Esophagus squamous epithelium (tissue), 4 donors: ENCODE data around the gene BEST2.

Experiments used
- POLR2A ChIP-seq, 4 donors: fragments of 450-650 bp; IDR thresholded peaks; one replicate each; pipeline ENCODE4 v1.6.1; 2017; ENCODE audit warnings: antibody characterized with exemption in 4 of 4, mild to moderate bottlenecking in 4 of 4, moderate library complexity in 3 of 4
- TF ChIP-seq, protein P1 (sequence below), 6 experiments: fragments of 450-650 bp in 4 of 6; fragments of 200-600 bp in 2 of 6; sonication (generic) in 2 of 6; IDR thresholded peaks; one replicate each; pipeline ENCODE4 v1.5.1; 2016 to 2019; ENCODE audit warnings: antibody characterized with exemption in 6 of 6, mild to moderate bottlenecking in 4 of 6, moderate library complexity in 4 of 6

DNA sequence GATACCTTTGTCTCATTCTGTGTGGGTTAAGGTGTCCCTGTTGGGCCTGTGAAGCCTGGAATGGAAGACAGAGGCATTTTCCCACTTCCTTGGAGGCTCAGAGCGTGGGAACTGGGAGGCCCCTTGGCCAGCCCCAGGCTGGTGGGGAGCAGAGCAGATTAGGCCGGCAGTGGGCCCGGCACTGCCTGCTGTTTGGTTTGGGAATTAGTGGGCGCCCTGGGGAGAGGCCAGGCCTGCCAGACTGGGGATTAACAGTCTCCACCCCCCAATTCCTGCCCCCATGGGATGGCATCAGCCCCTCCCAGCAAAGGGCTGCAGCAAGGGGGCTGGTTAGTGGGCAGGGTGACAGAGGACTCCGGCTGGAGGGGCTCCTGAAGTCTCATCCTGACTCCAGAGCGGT lies 3.1 kb upstream of the BEST2 start:
- TF ChIP-seq, protein P1, sequence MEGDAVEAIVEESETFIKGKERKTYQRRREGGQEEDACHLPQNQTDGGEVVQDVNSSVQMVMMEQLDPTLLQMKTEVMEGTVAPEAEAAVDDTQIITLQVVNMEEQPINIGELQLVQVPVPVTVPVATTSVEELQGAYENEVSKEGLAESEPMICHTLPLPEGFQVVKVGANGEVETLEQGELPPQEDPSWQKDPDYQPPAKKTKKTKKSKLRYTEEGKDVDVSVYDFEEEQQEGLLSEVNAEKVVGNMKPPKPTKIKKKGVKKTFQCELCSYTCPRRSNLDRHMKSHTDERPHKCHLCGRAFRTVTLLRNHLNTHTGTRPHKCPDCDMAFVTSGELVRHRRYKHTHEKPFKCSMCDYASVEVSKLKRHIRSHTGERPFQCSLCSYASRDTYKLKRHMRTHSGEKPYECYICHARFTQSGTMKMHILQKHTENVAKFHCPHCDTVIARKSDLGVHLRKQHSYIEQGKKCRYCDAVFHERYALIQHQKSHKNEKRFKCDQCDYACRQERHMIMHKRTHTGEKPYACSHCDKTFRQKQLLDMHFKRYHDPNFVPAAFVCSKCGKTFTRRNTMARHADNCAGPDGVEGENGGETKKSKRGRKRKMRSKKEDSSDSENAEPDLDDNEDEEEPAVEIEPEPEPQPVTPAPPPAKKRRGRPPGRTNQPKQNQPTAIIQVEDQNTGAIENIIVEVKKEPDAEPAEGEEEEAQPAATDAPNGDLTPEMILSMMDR (IDR thresholded peaks at IDR 0.05): no peak
- no peak for TF ChIP-seq POLR2A (IDR thresholded peaks at IDR 0.05)
